ENCODE results near the gene KLF11. TPM values are rescaled to one million over a fixed set of nuclear protein-coding genes. Genes with fewer than 3 reads are reported as not detected.

Gene KLF11
- total RNA-seq, 4 donors from 2014 or later: 20.1 to 57.2 (median 33.6) TPM

DNA sequence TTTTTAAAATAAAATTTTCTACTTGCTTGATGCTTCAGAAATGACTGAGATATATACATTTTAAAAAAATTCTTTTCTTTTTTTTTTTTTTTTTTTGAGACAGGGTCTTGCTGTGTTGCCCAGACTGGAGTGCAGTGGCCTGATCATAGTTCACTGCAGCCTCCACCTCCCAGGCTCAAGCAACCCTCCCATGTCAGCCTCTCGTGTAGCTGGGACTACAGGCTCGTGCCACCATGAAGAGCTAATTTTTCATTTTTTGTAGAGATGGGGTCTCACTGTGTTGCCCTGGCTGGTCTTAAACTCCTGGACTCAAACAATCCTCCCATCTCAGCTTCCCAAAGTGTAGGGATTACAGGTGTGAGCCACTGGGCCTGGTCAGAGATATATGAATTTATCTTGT is 24.0 kb downstream of the KLF11 start:
- WGBS, 2 donors (ENCODE audit: low coverage in 1 of 2): no CpG with 5 or more reads among the region's 2 CpGs

DNA sequence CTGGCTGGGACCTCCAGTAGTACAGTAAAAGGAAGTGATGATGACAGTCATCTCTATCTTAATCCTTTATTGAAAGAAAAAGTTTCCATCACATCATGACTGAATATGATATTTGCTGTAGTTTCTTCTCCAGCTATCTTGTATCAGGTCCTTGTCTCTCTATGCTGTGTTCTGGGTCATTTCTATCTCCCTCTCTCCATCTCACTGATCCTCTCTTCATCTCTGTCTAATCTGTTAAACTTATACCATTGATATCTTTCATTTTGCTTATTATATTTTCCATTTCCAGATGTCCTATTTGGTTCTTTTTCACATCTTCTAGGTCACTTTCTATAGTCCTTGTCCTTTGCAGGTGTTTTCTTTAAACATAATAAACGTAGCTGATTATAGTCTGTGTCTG is 24.5 kb downstream of the KLF11 start:
- Histone ChIP-seq H3K4me3 (no peak overlapping the region), H3K27ac (no peak overlapping the region), H3K36me3 (peaks cover 0 to 29% of the 10 kb centered on the region in 2 donors), H3K27me3 (no peaks in the 10 kb centered on the region), H3K9me3 (no peaks in the 10 kb centered on the region), H3K4me1 (peaks cover 0 to 9% (median 3%) of the 10 kb centered on the region in 3 donors)
- WGBS, 2 donors (ENCODE audit: low coverage in 1 of 2): 100% methylated on average over 1 of the region's 1 CpG; no CpG with 5 or more reads in 1 of the 2 donors
- ATAC-seq: no peak
- TF ChIP-seq CTCF (IDR thresholded peaks at IDR 0.05) (no peak), POLR2A (IDR thresholded peaks at IDR 0.05) (no peak), EP300 (IDR thresholded peaks at IDR 0.05) (no peak), POLR2AphosphoS5 (IDR thresholded peaks at IDR 0.05) (no peak)

More for the DNA sequence above, 24.0 kb downstream of the KLF11 start:
- Histone ChIP-seq H3K9me3 (no peaks in the 10 kb centered on the region), H3K4me3 (no peak overlapping the region), H3K4me1 (peaks cover 0 to 3% (median 0%) of the 10 kb centered on the region in 3 donors), H3K36me3 (peaks cover 0 to 31% of the 10 kb centered on the region in 2 donors), H3K27me3 (no peaks in the 10 kb centered on the region), H3K27ac (no peak overlapping the region)
- TF ChIP-seq POLR2A (IDR thresholded peaks at IDR 0.05) (no peak), EP300 (IDR thresholded peaks at IDR 0.05) (no peak), CTCF (IDR thresholded peaks at IDR 0.05) (no peak), POLR2AphosphoS5 (IDR thresholded peaks at IDR 0.05) (no peak)
- ATAC-seq: no peak

GRCh38 chr2:10071176-10071575 is 27.8 kb downstream of the KLF11 start:
- no peak for ATAC-seq
- WGBS, 2 donors (ENCODE audit: low coverage in 1 of 2): 100% methylated on average over 4 of the region's 16 CpGs; no CpG with 5 or more reads in 1 of the 2 donors
- Histone ChIP-seq H3K9me3 (no peaks in the 10 kb centered on the region), H3K4me3 (no peak overlapping the region), H3K27me3 (no peaks in the 10 kb centered on the region), H3K4me1 (peaks cover 0 to 25% (median 11%) of the 10 kb centered on the region in 3 donors), H3K27ac (no peak overlapping the region), H3K36me3 (no peaks in the 10 kb centered on the region)
- no peak for TF ChIP-seq EP300 (IDR thresholded peaks at IDR 0.05)
- TF ChIP-seq POLR2A (IDR thresholded peaks at IDR 0.05): no peak
- no peak for TF ChIP-seq CTCF (IDR thresholded peaks at IDR 0.05)
- no peak for TF ChIP-seq POLR2AphosphoS5 (IDR thresholded peaks at IDR 0.05)

- WGBS, 2 donors (ENCODE audit: low coverage in 1 of 2): 88 to 100% methylated on average over 1 to 4 of the region's 7 CpGs
- H3K4me3 ChIP-seq: no peak overlapping the region
- H3K27ac ChIP-seq: no peak overlapping the region
- H3K4me1 ChIP-seq: peaks cover 0 to 25% (median 11%) of the 10 kb centered on the region in 3 donors
- ATAC-seq: no peak
- H3K36me3 ChIP-seq: no peaks in the 10 kb centered on the region
- no peaks in the 10 kb centered on the region for H3K9me3 ChIP-seq
- TF ChIP-seq CTCF (IDR thresholded peaks at IDR 0.05): no peak
- TF ChIP-seq POLR2A (IDR thresholded peaks at IDR 0.05): no peak
- no peak for TF ChIP-seq POLR2AphosphoS5 (IDR thresholded peaks at IDR 0.05)
- no peak for TF ChIP-seq EP300 (IDR thresholded peaks at IDR 0.05)
- H3K27me3 ChIP-seq: no peaks in the 10 kb centered on the region
These were observed 28.2 kb downstream of the KLF11 start for GRCh38 chr2:10071595-10071994.

DNA sequence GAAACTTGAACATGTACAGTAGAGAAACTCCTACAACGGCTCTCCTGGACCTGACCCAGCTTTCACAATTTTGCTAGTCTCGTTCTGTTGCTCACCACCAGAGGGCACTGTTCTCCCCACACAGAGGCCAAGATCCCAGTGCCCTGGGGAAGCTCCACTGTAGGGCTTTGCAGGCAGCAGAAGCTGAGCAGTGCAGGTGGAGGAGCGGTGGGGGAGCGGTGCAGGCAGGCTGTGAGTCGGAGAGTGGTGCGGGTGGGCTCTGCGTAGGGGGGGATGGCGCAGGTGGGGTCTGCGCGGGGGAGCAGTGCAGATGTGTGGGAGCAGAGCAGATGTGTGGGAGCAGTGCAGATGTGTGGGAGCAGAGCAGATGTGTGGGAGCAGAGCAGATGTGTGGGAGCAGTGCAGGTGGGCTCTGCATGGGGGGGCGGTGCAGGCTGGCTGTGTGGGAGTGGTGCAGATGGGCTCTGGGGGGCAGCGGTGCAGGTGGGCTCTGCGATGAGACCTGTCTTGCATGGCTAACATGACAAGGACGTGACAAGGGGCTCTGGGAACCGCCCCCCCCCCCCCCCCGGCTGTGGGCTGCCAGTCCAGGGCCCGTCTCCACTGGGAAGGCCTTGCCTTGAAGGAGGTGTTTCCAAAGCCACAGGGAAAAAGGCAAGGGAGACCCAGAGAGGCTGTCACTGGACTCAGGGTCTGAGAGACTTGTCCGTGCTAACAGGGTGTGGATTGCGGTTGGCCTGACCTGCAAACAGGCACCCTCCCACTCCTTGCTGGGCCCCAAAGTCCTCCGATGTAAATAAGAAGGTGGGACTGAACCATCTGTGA is 29.5 kb downstream of the KLF11 start:
- Histone ChIP-seq H3K27ac (no peak overlapping the region), H3K36me3 (no peaks in the 10 kb centered on the region), H3K27me3 (no peaks in the 10 kb centered on the region), H3K4me1 (peaks cover 0 to 27% (median 11%) of the 10 kb centered on the region in 3 donors), H3K9me3 (no peaks in the 10 kb centered on the region), H3K4me3 (no peak overlapping the region)
- peak; percentile 90 for ATAC-seq
- WGBS, 2 donors (ENCODE audit: low coverage in 1 of 2): 45% methylated on average over 9 of the region's 20 CpGs; no CpG with 5 or more reads in 1 of the 2 donors
- TF ChIP-seq POLR2AphosphoS5 (IDR thresholded peaks at IDR 0.05): peak; percentile 72
- peak in 3 of 4 experiments; percentile 89 to 94 (median 93) for TF ChIP-seq CTCF (IDR thresholded peaks at IDR 0.05)
- no peak for TF ChIP-seq POLR2A (IDR thresholded peaks at IDR 0.05)
- no peak for TF ChIP-seq EP300 (IDR thresholded peaks at IDR 0.05)

Measured in gastroesophageal sphincter (tissue), 4 donors.